NCI-H146 treated with DMSO at 0.1 percent for 48 hours (cell line): Measurements from ENCODE around the gene PLXDC2.

Experiments
- DNase-seq: peaks from one replicate; lab custom pipeline; 2025; ENCODE audit not compliant: unreplicated experiment; lab: John Stamatoyannopoulos, UW

PLXDC2 gene

GRCh38 chr10:19908991-19909696 is 92.9 kb downstream of the PLXDC2 start:
- no peak for DNase-seq

- DNase-seq = no peak
Observed at GRCh38 chr10:19911886-19912285, 95.7 kb downstream of the PLXDC2 start.

- DNase-seq = no peak
Observed at GRCh38 chr10:19913987-19914386, 97.8 kb downstream of the PLXDC2 start.

GRCh38 chr10:19915125-19915524 is 98.9 kb downstream of the PLXDC2 start:
- no peak for DNase-seq

GRCh38 chr10:19915816-19916215 is 99.6 kb downstream of the PLXDC2 start:
- DNase-seq = no peak

- DNase-seq = no peak
Observed at GRCh38 chr10:19917751-19918478, 101.7 kb downstream of the PLXDC2 start.

GRCh38 chr10:19918794-19919193 is 102.6 kb downstream of the PLXDC2 start:
- peak; percentile 28 for DNase-seq

- no peak for DNase-seq
Observed at GRCh38 chr10:19919671-19920070, 103.4 kb downstream of the PLXDC2 start.

- no peak for DNase-seq
Observed at GRCh38 chr10:19920075-19920726, 104.0 kb downstream of the PLXDC2 start.

- DNase-seq = no peak
Observed at GRCh38 chr10:19921300-19922140, 105.3 kb downstream of the PLXDC2 start.

- DNase-seq = no peak
Observed at GRCh38 chr10:19922236-19922963, 106.2 kb downstream of the PLXDC2 start.

- DNase-seq = no peak
Observed at GRCh38 chr10:19925064-19925463, 108.8 kb downstream of the PLXDC2 start.

GRCh38 chr10:19928936-19929335 is 112.7 kb downstream of the PLXDC2 start:
- no peak for DNase-seq

- no peak for DNase-seq
Observed at GRCh38 chr10:19929506-19930140, 113.4 kb downstream of the PLXDC2 start.

GRCh38 chr10:19930936-19931893 is 115.0 kb downstream of the PLXDC2 start:
- no peak for DNase-seq

- DNase-seq = no peak
Observed at GRCh38 chr10:19931894-19932590, 115.8 kb downstream of the PLXDC2 start.

GRCh38 chr10:19932806-19933371 is 116.7 kb downstream of the PLXDC2 start:
- no peak for DNase-seq

- DNase-seq = no peak
Observed at GRCh38 chr10:19933772-19934171, 117.5 kb downstream of the PLXDC2 start.
